AG08396 (cell line): ENCODE data around the gene ZNF223.

Source experiments
- DNase-seq: peaks from one replicate; pipeline ENCODE4 v3.0.0; 2012; ENCODE audit warnings: low spot score, mixed read lengths

ZNF223 gene

GRCh38 chr19:44071824-44072542 lies 20.1 kb downstream of the ZNF223 start, which contains the start of gene ZNF284:
Gene ZNF284 (plus strand): TSS chr19:44072159. CDS start chr19:44076390, 4,231 bp downstream.
- peak; percentile 89 for DNase-seq

- peak; percentile 17 for DNase-seq
These were observed 20.9 kb downstream of the ZNF223 start for GRCh38 chr19:44072543-44073401.

- no peak for DNase-seq
These were observed 24.5 kb downstream of the ZNF223 start for GRCh38 chr19:44076325-44076724.

GRCh38 chr19:44092108-44092507 lies 40.3 kb downstream of the ZNF223 start:
- no peak for DNase-seq

GRCh38 chr19:44093931-44094765 lies 42.3 kb downstream of the ZNF223 start, which contains the start of gene ZNF224:
Gene ZNF224 (plus strand): TSS chr19:44094361. CDS start chr19:44097874, 3,513 bp downstream.
- peak; percentile 89 for DNase-seq

- DNase-seq: no peak
These were observed 55.9 kb downstream of the ZNF223 start for GRCh38 chr19:44107751-44108150.

- no peak for DNase-seq
These were observed 57.6 kb downstream of the ZNF223 start for GRCh38 chr19:44109458-44109857.

- DNase-seq: peak; percentile 51
These were observed 60.2 kb downstream of the ZNF223 start for GRCh38 chr19:44111910-44112463.

- DNase-seq: no peak
These were observed 60.9 kb downstream of the ZNF223 start for GRCh38 chr19:44112802-44113137.

- DNase-seq: peak; percentile 90
These were observed 61.4 kb downstream of the ZNF223 start, which contains the start of gene ZNF225 for GRCh38 chr19:44113138-44113783. Gene ZNF225 (plus strand): TSS chr19:44113399. CDS start chr19:44115828, 2,429 bp downstream.

GRCh38 chr19:44113784-44114390 lies 62.1 kb downstream of the ZNF223 start:
- peak; percentile 16 for DNase-seq
